Measurements from ENCODE around the gene AADAT.

The AADAT gene

DNA sequence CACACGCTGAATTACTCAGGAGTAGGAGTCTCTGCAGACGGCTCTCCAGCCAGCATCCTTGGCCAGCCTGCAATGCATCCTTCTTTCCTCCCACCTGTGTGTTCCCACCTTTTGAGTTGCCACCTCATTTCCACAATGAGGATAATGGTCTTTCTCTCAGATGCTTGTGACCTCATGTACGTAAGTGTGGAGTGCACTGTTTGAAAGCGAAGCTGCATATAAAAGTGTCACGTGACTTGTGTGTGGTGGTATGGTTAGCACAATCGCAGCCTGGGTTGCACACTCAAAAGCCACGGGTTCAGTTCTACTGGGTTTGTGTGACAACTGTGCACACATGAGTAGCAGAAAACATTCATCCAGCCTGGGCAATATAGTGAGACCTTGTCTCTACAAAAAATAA is 51.5 kb downstream of the AADAT start:
- no peak for DNase-seq (ENCODE audit: low read depth)
- TF ChIP-seq, protein P1, sequence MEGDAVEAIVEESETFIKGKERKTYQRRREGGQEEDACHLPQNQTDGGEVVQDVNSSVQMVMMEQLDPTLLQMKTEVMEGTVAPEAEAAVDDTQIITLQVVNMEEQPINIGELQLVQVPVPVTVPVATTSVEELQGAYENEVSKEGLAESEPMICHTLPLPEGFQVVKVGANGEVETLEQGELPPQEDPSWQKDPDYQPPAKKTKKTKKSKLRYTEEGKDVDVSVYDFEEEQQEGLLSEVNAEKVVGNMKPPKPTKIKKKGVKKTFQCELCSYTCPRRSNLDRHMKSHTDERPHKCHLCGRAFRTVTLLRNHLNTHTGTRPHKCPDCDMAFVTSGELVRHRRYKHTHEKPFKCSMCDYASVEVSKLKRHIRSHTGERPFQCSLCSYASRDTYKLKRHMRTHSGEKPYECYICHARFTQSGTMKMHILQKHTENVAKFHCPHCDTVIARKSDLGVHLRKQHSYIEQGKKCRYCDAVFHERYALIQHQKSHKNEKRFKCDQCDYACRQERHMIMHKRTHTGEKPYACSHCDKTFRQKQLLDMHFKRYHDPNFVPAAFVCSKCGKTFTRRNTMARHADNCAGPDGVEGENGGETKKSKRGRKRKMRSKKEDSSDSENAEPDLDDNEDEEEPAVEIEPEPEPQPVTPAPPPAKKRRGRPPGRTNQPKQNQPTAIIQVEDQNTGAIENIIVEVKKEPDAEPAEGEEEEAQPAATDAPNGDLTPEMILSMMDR (IDR thresholded peaks at IDR 0.05; ENCODE audit: insufficient read depth, low read depth, low read length, missing control alignments): no peak
- H3K4me3 ChIP-seq (ENCODE audit: low read depth, low read length): no peak overlapping the region

DNA sequence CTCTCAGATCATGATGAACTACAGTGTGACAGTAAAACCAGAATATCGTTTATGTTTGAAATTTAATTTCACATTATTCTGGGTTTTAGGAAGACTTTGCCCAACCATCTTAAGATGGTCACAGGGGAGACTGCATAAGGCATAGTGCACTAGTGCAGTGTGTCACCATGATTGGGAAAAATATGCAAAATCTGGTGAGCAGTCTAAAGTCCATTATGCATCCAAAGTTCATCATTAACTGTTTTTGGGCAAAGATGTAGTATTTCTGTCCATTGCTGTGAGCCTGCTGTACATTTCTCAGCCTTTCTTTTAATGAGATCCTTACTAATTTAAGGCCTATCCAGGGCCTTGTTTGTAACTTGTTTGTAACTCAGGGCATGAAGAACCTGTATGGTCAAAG is 52.3 kb downstream of the AADAT start:
- TF ChIP-seq, protein P1 (IDR thresholded peaks at IDR 0.05; ENCODE audit: insufficient read depth, low read depth, low read length, missing control alignments): no peak
- no peak for DNase-seq (ENCODE audit: low read depth)
- no peak overlapping the region for H3K4me3 ChIP-seq (ENCODE audit: low read depth, low read length)

DNA sequence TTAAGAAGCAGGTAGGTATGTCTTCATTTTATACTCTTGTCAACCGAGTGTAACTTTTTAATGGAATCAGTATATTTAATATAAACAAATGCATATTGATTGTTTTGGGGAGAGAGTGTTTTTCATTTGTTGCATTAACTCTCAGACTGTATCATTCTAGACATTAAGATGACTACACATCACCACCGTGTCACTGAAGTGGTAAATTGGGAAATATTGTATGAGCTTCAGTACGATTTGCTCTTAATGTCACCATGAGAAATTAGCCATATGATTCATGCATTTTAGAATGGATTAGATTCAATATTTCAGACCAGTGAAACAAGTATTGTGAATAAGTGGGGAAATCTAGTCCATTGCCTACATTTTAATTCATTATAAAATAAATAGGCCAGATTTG is 53.9 kb downstream of the AADAT start:
- H3K4me3 ChIP-seq (ENCODE audit: low read depth, low read length): no peak overlapping the region
- TF ChIP-seq, protein P1 (IDR thresholded peaks at IDR 0.05; ENCODE audit: insufficient read depth, low read depth, low read length, missing control alignments): no peak
- no peak for DNase-seq (ENCODE audit: low read depth)

DNA sequence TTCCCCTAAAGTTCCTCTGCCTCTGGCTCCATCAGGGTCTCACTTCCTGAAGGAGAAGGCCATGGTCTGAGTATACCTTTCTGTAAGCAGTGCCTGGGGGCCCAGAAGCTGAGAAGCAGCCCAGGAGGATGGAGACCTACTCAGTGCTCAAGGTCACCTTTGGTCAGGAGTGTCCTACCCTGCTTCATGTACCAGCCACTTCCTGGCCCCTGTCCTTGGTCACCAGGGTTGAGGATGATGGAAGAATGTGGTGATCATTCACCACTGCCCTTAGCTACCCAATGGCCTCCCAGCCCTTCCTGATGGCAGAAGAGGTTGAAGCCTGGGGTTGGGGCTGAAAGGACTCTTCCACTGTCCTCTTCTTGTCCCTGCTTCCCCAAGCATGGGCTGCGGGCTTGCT is 54.5 kb downstream of the AADAT start:
- DNase-seq (ENCODE audit: low read depth): no peak
- TF ChIP-seq, protein P1 (IDR thresholded peaks at IDR 0.05; ENCODE audit: insufficient read depth, low read depth, low read length, missing control alignments): no peak
- no peak overlapping the region for H3K4me3 ChIP-seq (ENCODE audit: low read depth, low read length)

DNA sequence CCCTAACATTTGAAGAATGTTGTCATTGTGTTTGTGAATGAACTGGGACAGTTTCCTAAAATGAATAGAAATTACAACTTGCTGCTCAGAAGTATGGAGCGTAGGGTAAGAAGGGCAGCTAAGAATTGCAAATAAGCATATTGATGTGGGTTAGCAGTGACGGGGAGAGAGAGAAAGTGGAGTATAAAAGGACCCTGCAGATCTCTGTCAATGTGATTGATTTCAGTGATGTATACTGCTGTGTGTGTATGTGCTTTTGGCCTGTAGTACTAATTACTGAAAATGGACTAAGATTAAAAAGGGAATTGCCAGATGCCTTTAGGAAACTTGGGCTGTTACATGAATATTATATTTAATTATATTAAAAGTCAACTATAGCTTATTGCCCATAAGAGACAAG is 55.8 kb downstream of the AADAT start:
- DNase-seq (ENCODE audit: low read depth): no peak
- TF ChIP-seq, protein P1 (IDR thresholded peaks at IDR 0.05; ENCODE audit: insufficient read depth, low read depth, low read length, missing control alignments): no peak

DNA sequence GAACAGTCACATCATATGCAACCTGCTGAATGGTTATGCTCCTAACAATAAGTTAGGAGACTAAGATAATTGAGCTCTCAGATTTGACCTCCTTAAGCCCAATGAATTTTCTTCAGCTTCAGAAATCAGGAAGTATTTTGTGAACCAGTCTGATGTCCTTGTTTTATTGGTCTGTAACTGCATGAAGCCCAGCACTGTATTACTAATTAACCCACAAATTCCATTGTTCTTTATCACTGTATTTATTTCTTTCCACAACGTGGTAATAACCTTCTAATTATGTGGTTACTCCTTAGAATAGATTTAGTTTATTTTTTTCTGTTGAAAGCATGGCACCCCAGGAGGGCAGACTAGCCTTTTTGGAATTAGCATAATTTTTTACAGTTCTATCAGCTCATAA is 59.6 kb downstream of the AADAT start:
- no peak for DNase-seq (ENCODE audit: low read depth)
- TF ChIP-seq, protein P1 (IDR thresholded peaks at IDR 0.05; ENCODE audit: insufficient read depth, low read depth, low read length, missing control alignments): no peak
- no peak overlapping the region for H3K4me3 ChIP-seq (ENCODE audit: low read depth, low read length)

More for the DNA sequence above, 55.8 kb downstream of the AADAT start:
- no peak overlapping the region for H3K4me3 ChIP-seq (ENCODE audit: low read depth, low read length)

DNA sequence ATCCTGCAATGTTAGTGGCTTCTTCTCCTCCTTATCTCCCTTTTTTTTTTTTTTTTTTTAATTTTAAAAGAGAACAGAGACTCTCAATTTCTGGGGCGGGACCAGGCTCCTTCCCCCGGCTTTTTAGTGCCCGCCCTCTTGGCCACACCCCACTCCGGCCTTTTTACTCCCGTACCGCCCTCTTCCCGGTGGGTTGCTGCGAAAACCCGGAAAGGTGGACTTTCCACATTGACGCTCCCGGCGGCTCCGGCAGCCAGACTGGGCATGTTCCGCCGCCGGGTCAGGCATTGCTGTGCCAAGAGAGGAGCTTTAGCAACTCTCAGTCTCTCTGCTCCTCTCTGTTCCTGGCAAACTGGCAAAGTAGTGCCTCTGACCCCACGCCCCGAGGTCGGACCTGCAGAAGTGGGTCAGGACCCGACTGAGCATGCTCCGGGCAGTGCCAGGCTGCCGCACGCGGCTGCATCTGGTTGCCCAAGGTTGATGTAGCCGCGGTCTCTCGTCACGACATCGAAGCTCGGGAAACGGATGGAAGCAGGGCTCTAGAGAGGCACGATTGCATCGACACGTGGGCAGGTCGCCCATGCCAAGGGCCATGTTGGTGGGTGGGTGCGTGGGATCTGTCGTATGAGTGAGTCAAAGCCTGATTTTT is 62.5 kb downstream of the AADAT start:
- peak; percentile 96 for DNase-seq (ENCODE audit: low read depth)
- TF ChIP-seq, protein P1 (IDR thresholded peaks at IDR 0.05; ENCODE audit: insufficient read depth, low read depth, low read length, missing control alignments): no peak
- H3K4me3 ChIP-seq (ENCODE audit: low read depth, low read length): peak overlapping the region; percentile 69

Measured in GM12865 (cell line).